ENCODE data around the gene RAB44.

GRCh38 chr6:36650848-36651478, 46.7 kb upstream of the RAB44 start:
- TF ChIP-seq POLR2A (IDR thresholded peaks at IDR 0.05) (no peak), CTCF (IDR thresholded peaks at IDR 0.05) (no peak)

Data from right lobe of liver (tissue), 4 donors.